ENCODE measurements around the gene MYRF. TPM values are rescaled to one million over a fixed set of nuclear protein-coding genes. Genes with fewer than 3 reads are reported as not detected.
A peak's percentile ranks its signal among the peaks of the same experiment; 100 is the strongest.

MYRF gene
- total and polyA plus RNA-seq, 2 of the 13 experiments (the other 11 are each of a cell fraction or from before 2014, with no cell fraction given), result 10.2 to 25.9 TPM

DNA sequence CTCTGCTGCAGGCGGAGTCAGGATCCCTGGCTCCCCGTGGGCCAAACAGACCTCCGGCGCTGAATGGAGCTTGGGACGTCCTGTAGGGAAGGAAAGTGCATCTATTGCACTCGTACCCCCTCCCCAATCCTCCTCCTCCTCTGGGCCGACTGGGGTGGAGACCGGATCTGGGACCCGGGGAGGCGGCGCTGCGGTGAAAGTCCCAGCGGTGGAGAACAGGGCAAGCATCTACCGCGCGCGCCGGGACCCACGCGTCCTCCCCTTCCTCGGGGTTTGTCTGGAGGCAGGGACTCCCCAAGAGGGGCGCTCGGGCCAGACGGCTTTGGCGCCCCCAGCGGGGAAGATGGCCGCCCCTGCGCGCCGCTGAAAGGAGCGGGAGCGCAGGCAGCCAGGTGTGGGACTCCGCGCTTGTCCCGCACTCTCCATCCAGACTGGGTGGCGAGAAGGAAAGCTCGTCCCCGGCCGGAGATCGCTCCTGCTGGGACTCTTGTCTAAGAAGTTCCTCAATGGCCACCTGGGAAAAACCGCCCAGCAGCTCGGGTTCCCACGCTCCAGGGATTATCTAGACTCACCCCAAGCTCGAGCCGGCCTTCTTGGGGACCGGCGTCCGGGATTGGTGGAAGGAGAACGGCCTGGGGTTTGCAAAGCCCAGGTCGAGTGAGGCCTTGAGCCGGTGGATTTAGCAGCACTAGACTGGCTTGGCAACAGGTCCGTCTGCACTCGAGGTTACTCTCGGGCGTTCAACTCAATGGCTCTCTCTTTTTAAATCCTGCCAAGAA is 76.4 kb downstream of the MYRF start (continued):
- no peak for TF ChIP-seq HNF4G (IDR thresholded peaks at IDR 0.05; ENCODE audit: borderline replicate concordance, low read depth, low read length)
- 0 out of 2 replicates have a peak, but pooled peaks have one; percentile 5 for TF ChIP-seq HNF4G (CRISPR knock-in tag; IDR thresholded peaks at IDR 0.05; ENCODE audit: borderline replicate concordance, low read depth)
- TF ChIP-seq NAIF1 (CRISPR knock-in tag; IDR thresholded peaks at IDR 0.05; ENCODE audit: borderline replicate concordance), result 0 out of 2 replicates have a peak, but pooled peaks have one; percentile 7
- TF ChIP-seq, protein P1, sequence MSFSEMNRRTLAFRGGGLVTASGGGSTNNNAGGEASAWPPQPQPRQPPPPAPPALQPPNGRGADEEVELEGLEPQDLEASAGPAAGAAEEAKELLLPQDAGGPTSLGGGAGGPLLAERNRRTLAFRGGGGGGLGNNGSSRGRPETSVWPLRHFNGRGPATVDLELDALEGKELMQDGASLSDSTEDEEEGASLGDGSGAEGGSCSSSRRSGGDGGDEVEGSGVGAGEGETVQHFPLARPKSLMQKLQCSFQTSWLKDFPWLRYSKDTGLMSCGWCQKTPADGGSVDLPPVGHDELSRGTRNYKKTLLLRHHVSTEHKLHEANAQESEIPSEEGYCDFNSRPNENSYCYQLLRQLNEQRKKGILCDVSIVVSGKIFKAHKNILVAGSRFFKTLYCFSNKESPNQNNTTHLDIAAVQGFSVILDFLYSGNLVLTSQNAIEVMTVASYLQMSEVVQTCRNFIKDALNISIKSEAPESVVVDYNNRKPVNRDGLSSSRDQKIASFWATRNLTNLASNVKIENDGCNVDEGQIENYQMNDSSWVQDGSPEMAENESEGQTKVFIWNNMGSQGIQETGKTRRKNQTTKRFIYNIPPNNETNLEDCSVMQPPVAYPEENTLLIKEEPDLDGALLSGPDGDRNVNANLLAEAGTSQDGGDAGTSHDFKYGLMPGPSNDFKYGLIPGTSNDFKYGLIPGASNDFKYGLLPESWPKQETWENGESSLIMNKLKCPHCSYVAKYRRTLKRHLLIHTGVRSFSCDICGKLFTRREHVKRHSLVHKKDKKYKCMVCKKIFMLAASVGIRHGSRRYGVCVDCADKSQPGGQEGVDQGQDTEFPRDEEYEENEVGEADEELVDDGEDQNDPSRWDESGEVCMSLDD (CRISPR knock-in tag; IDR thresholded peaks at IDR 0.05; ENCODE audit: borderline replicate concordance), result peak; percentile 82; the same call in 1 of the 2 replicates
- TF ChIP-seq SMAD1 (CRISPR knock-in tag; IDR thresholded peaks at IDR 0.05; ENCODE audit: borderline replicate concordance, low read depth), result peak; percentile 30; the same call in 1 of the 2 replicates
- 0 out of 2 replicates have a peak, but pooled peaks have one; percentile 22 for TF ChIP-seq MED1 (CRISPR knock-in tag; IDR thresholded peaks at IDR 0.05)
- peak; percentile 51 for TF ChIP-seq SAP130 (CRISPR knock-in tag; IDR thresholded peaks at IDR 0.05; ENCODE audit: low read depth)
- TF ChIP-seq HDAC1 (CRISPR knock-in tag; IDR thresholded peaks at IDR 0.05), result 0 out of 2 replicates have a peak, but pooled peaks have one; percentile 4
- TF ChIP-seq ZNF713 (CRISPR knock-in tag; IDR thresholded peaks at IDR 0.05), result 0 out of 2 replicates have a peak, but pooled peaks have one; percentile 43
- TF ChIP-seq, protein P2, sequence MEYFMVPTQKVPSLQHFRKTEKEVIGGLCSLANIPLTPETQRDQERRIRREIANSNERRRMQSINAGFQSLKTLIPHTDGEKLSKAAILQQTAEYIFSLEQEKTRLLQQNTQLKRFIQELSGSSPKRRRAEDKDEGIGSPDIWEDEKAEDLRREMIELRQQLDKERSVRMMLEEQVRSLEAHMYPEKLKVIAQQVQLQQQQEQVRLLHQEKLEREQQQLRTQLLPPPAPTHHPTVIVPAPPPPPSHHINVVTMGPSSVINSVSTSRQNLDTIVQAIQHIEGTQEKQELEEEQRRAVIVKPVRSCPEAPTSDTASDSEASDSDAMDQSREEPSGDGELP (IDR thresholded peaks at IDR 0.05; ENCODE audit: borderline replicate concordance, low read depth), result 0 out of 2 replicates have a peak, but pooled peaks have one; percentile 9
- no peak for TF ChIP-seq SKI (IDR thresholded peaks at IDR 0.05; ENCODE audit: partially characterized antibody)
- TF ChIP-seq, protein P3, sequence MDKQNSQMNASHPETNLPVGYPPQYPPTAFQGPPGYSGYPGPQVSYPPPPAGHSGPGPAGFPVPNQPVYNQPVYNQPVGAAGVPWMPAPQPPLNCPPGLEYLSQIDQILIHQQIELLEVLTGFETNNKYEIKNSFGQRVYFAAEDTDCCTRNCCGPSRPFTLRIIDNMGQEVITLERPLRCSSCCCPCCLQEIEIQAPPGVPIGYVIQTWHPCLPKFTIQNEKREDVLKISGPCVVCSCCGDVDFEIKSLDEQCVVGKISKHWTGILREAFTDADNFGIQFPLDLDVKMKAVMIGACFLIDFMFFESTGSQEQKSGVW (CRISPR knock-in tag; IDR thresholded peaks at IDR 0.05; ENCODE audit: borderline replicate concordance), result no peak
- TF ChIP-seq, protein P4, sequence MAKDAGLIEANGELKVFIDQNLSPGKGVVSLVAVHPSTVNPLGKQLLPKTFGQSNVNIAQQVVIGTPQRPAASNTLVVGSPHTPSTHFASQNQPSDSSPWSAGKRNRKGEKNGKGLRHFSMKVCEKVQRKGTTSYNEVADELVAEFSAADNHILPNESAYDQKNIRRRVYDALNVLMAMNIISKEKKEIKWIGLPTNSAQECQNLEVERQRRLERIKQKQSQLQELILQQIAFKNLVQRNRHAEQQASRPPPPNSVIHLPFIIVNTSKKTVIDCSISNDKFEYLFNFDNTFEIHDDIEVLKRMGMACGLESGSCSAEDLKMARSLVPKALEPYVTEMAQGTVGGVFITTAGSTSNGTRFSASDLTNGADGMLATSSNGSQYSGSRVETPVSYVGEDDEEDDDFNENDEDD (CRISPR knock-in tag; IDR thresholded peaks at IDR 0.05; ENCODE audit: borderline replicate concordance), result peak; percentile 43; the same call in 1 of the 2 replicates
- TF ChIP-seq KAT2B (IDR thresholded peaks at IDR 0.05; ENCODE audit: borderline replicate concordance, low read depth, low read length), result no peak
- no peak for TF ChIP-seq BHLHE40 (IDR thresholded peaks at IDR 0.05; ENCODE audit: low read length)
- peak; percentile 53 for TF ChIP-seq ZFX (CRISPR knock-in tag; IDR thresholded peaks at IDR 0.05; ENCODE audit: low read depth)
- TF ChIP-seq RBM39 (IDR thresholded peaks at IDR 0.05; ENCODE audit: low read depth, low read length, poor library complexity, severe bottlenecking), result peak; percentile 20
- 0 out of 4 replicates have a peak, but pooled peaks of 1 of the 2 experiments have one; percentile 10 for TF ChIP-seq KLF16 (CRISPR knock-in tag; IDR thresholded peaks at IDR 0.05)
- TF ChIP-seq, protein P5, sequence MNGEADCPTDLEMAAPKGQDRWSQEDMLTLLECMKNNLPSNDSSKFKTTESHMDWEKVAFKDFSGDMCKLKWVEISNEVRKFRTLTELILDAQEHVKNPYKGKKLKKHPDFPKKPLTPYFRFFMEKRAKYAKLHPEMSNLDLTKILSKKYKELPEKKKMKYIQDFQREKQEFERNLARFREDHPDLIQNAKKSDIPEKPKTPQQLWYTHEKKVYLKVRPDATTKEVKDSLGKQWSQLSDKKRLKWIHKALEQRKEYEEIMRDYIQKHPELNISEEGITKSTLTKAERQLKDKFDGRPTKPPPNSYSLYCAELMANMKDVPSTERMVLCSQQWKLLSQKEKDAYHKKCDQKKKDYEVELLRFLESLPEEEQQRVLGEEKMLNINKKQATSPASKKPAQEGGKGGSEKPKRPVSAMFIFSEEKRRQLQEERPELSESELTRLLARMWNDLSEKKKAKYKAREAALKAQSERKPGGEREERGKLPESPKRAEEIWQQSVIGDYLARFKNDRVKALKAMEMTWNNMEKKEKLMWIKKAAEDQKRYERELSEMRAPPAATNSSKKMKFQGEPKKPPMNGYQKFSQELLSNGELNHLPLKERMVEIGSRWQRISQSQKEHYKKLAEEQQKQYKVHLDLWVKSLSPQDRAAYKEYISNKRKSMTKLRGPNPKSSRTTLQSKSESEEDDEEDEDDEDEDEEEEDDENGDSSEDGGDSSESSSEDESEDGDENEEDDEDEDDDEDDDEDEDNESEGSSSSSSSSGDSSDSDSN (CRISPR knock-in tag; IDR thresholded peaks at IDR 0.05), result peak; percentile 78
- TF ChIP-seq TAF1 (CRISPR knock-in tag; IDR thresholded peaks at IDR 0.05), result 0 out of 2 replicates have a peak, but pooled peaks have one; percentile 23

All from HepG2 (cell line).